MM.1S (cell line): ENCODE measurements around the gene SCGB3A2.

Source experiments
- DNase-seq: peaks from one replicate; pipeline ENCODE4 v3.0.0-alpha.2; 2015
- H2AFZ ChIP-seq: fragments of 300-600 bp; sonication (generic); 2 replicates; pipeline ENCODE4 v1.6.0; 2016; ENCODE audit warnings: antibody characterized with exemption, low read length
- H3F3A ChIP-seq: fragments of 300-600 bp; sonication (generic); 2 replicates; pipeline ENCODE4 v1.6.1; 2016; ENCODE audit warnings: mild to moderate bottlenecking, antibody characterized with exemption, low read length, moderate library complexity, mixed read lengths; ENCODE audit not compliant: insufficient read depth
- H3K27ac ChIP-seq: fragments of 300-600 bp; sonication (generic); 2 replicates; pipeline ENCODE4 v1.5.1; 2016; ENCODE audit warnings: mild to moderate bottlenecking, low read length
- H3K27me3 ChIP-seq: fragments of 300-600 bp; sonication (generic); replicated peaks from 2 replicates; pipeline ENCODE4 v1.6.0; 2016; ENCODE audit warnings: low read length; ENCODE audit not compliant: insufficient read depth
- H3K36me3 ChIP-seq: fragments of 300-600 bp; sonication (generic); replicated peaks from 2 replicates; pipeline ENCODE4 v1.6.1; 2016; ENCODE audit warnings: mild to moderate bottlenecking, low read length, mixed read lengths; ENCODE audit not compliant: insufficient read depth
- H3K4me1 ChIP-seq: fragments of 300-600 bp; sonication (generic); 2 replicates; pipeline ENCODE4 v1.6.1; 2016; ENCODE audit warnings: low read length, mixed read lengths
- H3K4me2 ChIP-seq: fragments of 300-600 bp; sonication (generic); 2 replicates; pipeline ENCODE4 v1.6.0; 2016; ENCODE audit warnings: low read depth, low read length
- H3K4me3 ChIP-seq: fragments of 300-600 bp; sonication (generic); 2 replicates; pipeline ENCODE4 v1.5.1; 2016; ENCODE audit warnings: low read length, mixed read lengths
- H3K79me2 ChIP-seq: fragments of 300-600 bp; sonication (generic); 2 replicates; pipeline ENCODE4 v1.6.1; 2016; ENCODE audit warnings: mixed run types, low read length, mixed read lengths
- H3K9ac ChIP-seq: fragments of 300-600 bp; sonication (generic); 2 replicates; pipeline ENCODE4 v1.6.1; 2016; ENCODE audit warnings: low read length, mixed read lengths
- H3K9me2 ChIP-seq: fragments of 300-600 bp; sonication (generic); replicated peaks from 2 replicates; pipeline ENCODE4 v1.6.1; 2016; ENCODE audit warnings: mild to moderate bottlenecking, low read length, mixed read lengths; ENCODE audit not compliant: insufficient read depth
- H3K9me3 ChIP-seq: fragments of 300-600 bp; sonication (generic); replicated peaks from 2 replicates; pipeline ENCODE4 v1.6.1; 2016; ENCODE audit warnings: mild to moderate bottlenecking, low read length, mixed read lengths; ENCODE audit not compliant: insufficient read depth
- H4K20me1 ChIP-seq: fragments of 300-600 bp; sonication (generic); 2 replicates; pipeline ENCODE4 v1.6.1; 2016; ENCODE audit warnings: mild to moderate bottlenecking, low read length, moderate library complexity, mixed read lengths; ENCODE audit not compliant: insufficient read depth
- EZH2 ChIP-seq: fragments of 300-600 bp; sonication (generic); optimal IDR thresholded peaks from 2 replicates; pipeline ENCODE3; 2017; ENCODE audit warnings: low read depth, mild to moderate bottlenecking, antibody characterized with exemption, low read length, mixed read lengths
- EZH2phosphoT487 ChIP-seq: fragments of 300-600 bp; sonication (generic); IDR thresholded peaks from 2 replicates; pipeline ENCODE4 v1.6.1; 2018; ENCODE audit warnings: antibody characterized with exemption, low read length
- TF ChIP-seq, protein P1 (sequence below): fragments of 300-600 bp; sonication (generic); IDR thresholded peaks from 2 replicates; pipeline ENCODE4 v1.5.1; 2016; ENCODE audit warnings: antibody characterized with exemption, low read length, mixed read lengths

The SCGB3A2 gene

DNA sequence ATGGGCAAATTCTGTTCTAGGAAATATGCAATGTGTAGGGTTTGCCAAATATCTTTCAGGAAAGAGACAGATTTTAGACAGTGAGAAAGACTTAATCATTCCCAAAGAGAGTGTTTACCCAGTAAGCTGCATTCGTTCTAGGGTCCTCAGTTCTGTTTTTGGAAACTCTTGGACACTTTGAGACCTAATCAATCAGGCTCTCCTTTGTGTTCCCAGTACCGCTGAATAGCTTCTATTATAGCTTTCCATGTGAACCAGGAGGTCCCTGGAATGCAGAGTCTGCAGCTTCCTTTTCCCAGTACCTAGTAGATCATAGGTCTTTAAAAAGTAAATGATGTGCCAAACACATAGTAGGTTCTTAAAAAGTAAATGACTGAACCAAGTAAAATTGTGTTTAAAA lies 35.6 kb upstream of the SCGB3A2 start:
- no peaks in the 10 kb centered on the region for H3K4me1 ChIP-seq
- no peaks in the 10 kb centered on the region for H3K27me3 ChIP-seq
- H3K27ac ChIP-seq: no peak overlapping the region
- no peaks in the 10 kb centered on the region for H3K9me3 ChIP-seq
- DNase-seq: no peak
- H3K9me2 ChIP-seq: no peaks in the 10 kb centered on the region
- no peak overlapping the region for H3K4me3 ChIP-seq
- H3F3A ChIP-seq: no peaks in the 10 kb centered on the region
- TF ChIP-seq, protein P1, sequence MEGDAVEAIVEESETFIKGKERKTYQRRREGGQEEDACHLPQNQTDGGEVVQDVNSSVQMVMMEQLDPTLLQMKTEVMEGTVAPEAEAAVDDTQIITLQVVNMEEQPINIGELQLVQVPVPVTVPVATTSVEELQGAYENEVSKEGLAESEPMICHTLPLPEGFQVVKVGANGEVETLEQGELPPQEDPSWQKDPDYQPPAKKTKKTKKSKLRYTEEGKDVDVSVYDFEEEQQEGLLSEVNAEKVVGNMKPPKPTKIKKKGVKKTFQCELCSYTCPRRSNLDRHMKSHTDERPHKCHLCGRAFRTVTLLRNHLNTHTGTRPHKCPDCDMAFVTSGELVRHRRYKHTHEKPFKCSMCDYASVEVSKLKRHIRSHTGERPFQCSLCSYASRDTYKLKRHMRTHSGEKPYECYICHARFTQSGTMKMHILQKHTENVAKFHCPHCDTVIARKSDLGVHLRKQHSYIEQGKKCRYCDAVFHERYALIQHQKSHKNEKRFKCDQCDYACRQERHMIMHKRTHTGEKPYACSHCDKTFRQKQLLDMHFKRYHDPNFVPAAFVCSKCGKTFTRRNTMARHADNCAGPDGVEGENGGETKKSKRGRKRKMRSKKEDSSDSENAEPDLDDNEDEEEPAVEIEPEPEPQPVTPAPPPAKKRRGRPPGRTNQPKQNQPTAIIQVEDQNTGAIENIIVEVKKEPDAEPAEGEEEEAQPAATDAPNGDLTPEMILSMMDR: no peak
- no peak for TF ChIP-seq EZH2phosphoT487
- TF ChIP-seq EZH2: no peak
- no peak overlapping the region for H2AFZ ChIP-seq
- H3K4me2 ChIP-seq: no peak overlapping the region
- no peaks in the 10 kb centered on the region for H3K79me2 ChIP-seq
- no peak overlapping the region for H3K9ac ChIP-seq
- H4K20me1 ChIP-seq: no peaks in the 10 kb centered on the region
- no peaks in the 10 kb centered on the region for H3K36me3 ChIP-seq

DNA sequence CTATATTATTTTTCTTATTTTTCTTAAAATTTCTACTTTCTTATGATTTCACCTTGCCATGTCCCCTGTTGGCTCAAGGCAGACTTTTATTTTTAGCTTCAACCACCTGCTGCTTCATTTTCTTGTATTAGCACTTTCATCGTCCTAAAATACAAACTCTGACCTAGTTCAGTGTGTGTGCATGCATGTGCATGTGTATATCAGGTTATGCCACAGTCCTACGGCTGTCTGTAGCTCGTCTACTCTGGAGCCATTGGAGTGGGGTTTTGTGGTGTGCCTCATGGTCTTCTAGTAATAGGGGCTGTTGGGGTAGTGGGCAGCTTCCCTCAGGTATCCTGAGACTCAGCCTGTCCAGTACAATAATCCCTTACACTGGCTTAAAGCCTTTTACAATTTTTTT lies 33.7 kb upstream of the SCGB3A2 start:
- H3K27me3 ChIP-seq: no peaks in the 10 kb centered on the region
- no peak overlapping the region for H3K4me3 ChIP-seq
- no peak overlapping the region for H3K4me2 ChIP-seq
- DNase-seq: no peak
- H3K9me2 ChIP-seq: no peaks in the 10 kb centered on the region
- H3K4me1 ChIP-seq: no peaks in the 10 kb centered on the region
- H3K9ac ChIP-seq: no peak overlapping the region
- H3F3A ChIP-seq: no peaks in the 10 kb centered on the region
- no peaks in the 10 kb centered on the region for H3K79me2 ChIP-seq
- H3K36me3 ChIP-seq: no peaks in the 10 kb centered on the region
- no peak overlapping the region for H3K27ac ChIP-seq
- no peaks in the 10 kb centered on the region for H3K9me3 ChIP-seq
- TF ChIP-seq EZH2phosphoT487: no peak
- TF ChIP-seq EZH2: no peak
- H4K20me1 ChIP-seq: no peaks in the 10 kb centered on the region
- H2AFZ ChIP-seq: no peak overlapping the region

DNA sequence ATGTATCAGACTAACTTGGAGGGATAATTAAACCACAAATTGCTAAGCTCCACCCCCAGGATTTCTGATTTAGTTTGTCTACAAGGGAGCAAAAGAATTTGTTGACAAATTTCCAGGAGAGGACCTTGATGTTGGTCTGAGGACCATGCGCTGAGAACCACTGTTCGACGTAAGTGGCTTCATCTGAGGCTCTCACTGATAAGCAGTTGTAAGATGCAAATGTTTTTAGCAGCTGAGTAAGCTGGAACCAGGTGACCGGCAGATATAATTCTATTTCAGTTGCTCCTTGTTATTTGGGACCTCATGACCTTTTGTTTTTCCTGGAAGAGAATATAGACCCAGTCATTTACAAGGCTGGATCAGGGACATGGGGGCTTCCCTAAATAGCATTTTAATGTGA lies 32.9 kb upstream of the SCGB3A2 start:
- Histone ChIP-seq H3K4me1 (no peaks in the 10 kb centered on the region), H3K9me2 (no peaks in the 10 kb centered on the region), H3K27ac (no peak overlapping the region), H3F3A (no peaks in the 10 kb centered on the region), H3K9me3 (no peaks in the 10 kb centered on the region), H3K79me2 (no peaks in the 10 kb centered on the region), H4K20me1 (no peaks in the 10 kb centered on the region), H3K4me3 (no peak overlapping the region), H3K9ac (no peak overlapping the region), H3K4me2 (no peak overlapping the region), H3K36me3 (no peaks in the 10 kb centered on the region), H2AFZ (no peak overlapping the region), H3K27me3 (no peaks in the 10 kb centered on the region)
- DNase-seq: no peak
- no peak for TF ChIP-seq EZH2phosphoT487
- TF ChIP-seq, protein P1: no peak
- TF ChIP-seq EZH2: no peak

DNA sequence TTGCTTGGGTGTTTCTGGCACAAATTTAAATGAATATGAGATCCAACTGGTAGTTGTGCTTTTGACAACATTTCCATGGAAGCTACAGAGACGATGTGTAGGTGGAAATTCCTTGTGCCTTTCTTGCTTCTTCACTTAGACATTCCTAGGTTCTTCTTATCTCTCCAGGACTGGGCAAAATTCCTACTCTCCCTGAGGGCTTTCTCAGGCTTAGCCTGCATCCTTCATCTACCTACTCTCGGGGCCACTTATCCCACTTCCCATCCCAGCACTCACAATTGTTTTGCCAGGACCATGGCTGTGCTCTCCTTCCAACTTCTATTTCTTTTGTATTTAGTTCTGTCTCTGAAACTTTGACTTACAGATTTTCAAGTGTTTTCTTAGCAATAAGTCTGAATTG lies 29.3 kb upstream of the SCGB3A2 start:
- DNase-seq: no peak
- H3K27me3 ChIP-seq: no peaks in the 10 kb centered on the region
- H3K79me2 ChIP-seq: no peaks in the 10 kb centered on the region
- H3K9me2 ChIP-seq: no peaks in the 10 kb centered on the region
- no peaks in the 10 kb centered on the region for H3K36me3 ChIP-seq
- H3K4me2 ChIP-seq: no peak overlapping the region
- no peaks in the 10 kb centered on the region for H4K20me1 ChIP-seq
- no peak overlapping the region for H3K9ac ChIP-seq
- H3K4me1 ChIP-seq: peaks cover 19% of the 10 kb centered on the region
- TF ChIP-seq, protein P1: no peak
- TF ChIP-seq EZH2 (no peak), EZH2phosphoT487 (no peak)
- H3K4me3 ChIP-seq: no peak overlapping the region
- H2AFZ ChIP-seq: no peak overlapping the region
- H3F3A ChIP-seq: no peaks in the 10 kb centered on the region
- no peak overlapping the region for H3K27ac ChIP-seq
- no peaks in the 10 kb centered on the region for H3K9me3 ChIP-seq
